ENCODE data around the gene RNF223. TPM values are rescaled to one million over a fixed set of nuclear protein-coding genes. Genes with fewer than 3 reads are reported as not detected.

RNF223 gene
- total and polyA plus RNA-seq, 2 experiments from 2014 or later: not detected

GRCh38 chr1:1027791-1028190, 46.3 kb downstream of the RNF223 start:
- no peak overlapping the region for H3K4me3 ChIP-seq
- WGBS, 2 experiments (ENCODE audit: low coverage in 1 of 2, low lambda C conversion rate in 2 of 2, missing lambda C conversion rate in 2 of 2): 37 to 46% methylated on average over 14 to 17 of the region's 17 CpGs
- no peak for DNase-seq
- H3K36me3 ChIP-seq (ENCODE audit: low read depth): no peaks in the 10 kb centered on the region
- H2AFZ ChIP-seq: no peak overlapping the region
- no peaks in the 10 kb centered on the region for H3K9me3 ChIP-seq (ENCODE audit: low read depth)
- no peaks in the 10 kb centered on the region for H4K20me1 ChIP-seq (ENCODE audit: insufficient read depth)
- 0 out of 2 replicates have a peak, but pooled peaks cover 3% of the 10 kb centered on the region for H3K4me1 ChIP-seq (ENCODE audit: insufficient read depth)
- in situ Hi-C loops (cut with MboI): no loop called here
- H3K9me2 ChIP-seq (ENCODE audit: insufficient read depth): no peaks in the 10 kb centered on the region
- no peak overlapping the region for H3K9ac ChIP-seq
- no peak overlapping the region for H3K27ac ChIP-seq
- TF ChIP-seq EZH2 (IDR thresholded peaks at IDR 0.05; ENCODE audit: insufficient read depth, poor library complexity, severe bottlenecking): no peak
- no peak for TF ChIP-seq EZH2phosphoT487 (IDR thresholded peaks at IDR 0.05; ENCODE audit: insufficient read depth, low read depth)
- H3K4me2 ChIP-seq (ENCODE audit: unreplicated experiment): no peak overlapping the region
- H3F3A ChIP-seq (ENCODE audit: insufficient read depth): no peaks in the 10 kb centered on the region
- H3K27me3 ChIP-seq (replicated peaks; ENCODE audit: insufficient read depth): no peaks in the 10 kb centered on the region
- no peaks in the 10 kb centered on the region for H3K79me2 ChIP-seq (ENCODE audit: insufficient read depth)

GRCh38 chr1:1026599-1027413, 47.3 kb downstream of the RNF223 start:
- no peaks in the 10 kb centered on the region for H3K79me2 ChIP-seq (ENCODE audit: insufficient read depth)
- in situ Hi-C loops (cut with MboI): no loop called here
- 59 to 64% methylated on average over 18 to 21 of the region's 21 CpGs for WGBS, 2 experiments (ENCODE audit: low coverage in 1 of 2, low lambda C conversion rate in 2 of 2, missing lambda C conversion rate in 2 of 2)

GRCh38 chr1:1025730-1026129, 48.4 kb downstream of the RNF223 start:
- Histone ChIP-seq H3F3A (ENCODE audit: insufficient read depth) (no peaks in the 10 kb centered on the region), H2AFZ (no peak overlapping the region), H3K4me2 (ENCODE audit: unreplicated experiment) (no peak overlapping the region), H3K79me2 (ENCODE audit: insufficient read depth) (no peaks in the 10 kb centered on the region), H3K4me3 (no peak overlapping the region), H3K4me1 (ENCODE audit: insufficient read depth) (0 out of 2 replicates have a peak, but pooled peaks cover 6% of the 10 kb centered on the region), H3K27ac (no peak overlapping the region), H3K9me2 (ENCODE audit: insufficient read depth) (no peaks in the 10 kb centered on the region), H3K36me3 (ENCODE audit: low read depth) (no peaks in the 10 kb centered on the region), H3K9me3 (ENCODE audit: low read depth) (no peaks in the 10 kb centered on the region), H4K20me1 (ENCODE audit: insufficient read depth) (no peaks in the 10 kb centered on the region), H3K27me3 (replicated peaks; ENCODE audit: insufficient read depth) (no peaks in the 10 kb centered on the region), H3K9ac (no peak overlapping the region)
- TF ChIP-seq EZH2 (IDR thresholded peaks at IDR 0.05; ENCODE audit: insufficient read depth, poor library complexity, severe bottlenecking): no peak
- TF ChIP-seq EZH2phosphoT487 (IDR thresholded peaks at IDR 0.05; ENCODE audit: insufficient read depth, low read depth): no peak
- WGBS, 2 experiments (ENCODE audit: low coverage in 1 of 2, low lambda C conversion rate in 2 of 2, missing lambda C conversion rate in 2 of 2): 80 to 86% methylated on average over 9 to 10 of the region's 10 CpGs
- in situ Hi-C loops (cut with MboI): no loop called here
- DNase-seq: no peak

More at GRCh38 chr1:1026599-1027413, 47.3 kb downstream of the RNF223 start:
- Histone ChIP-seq H3K9me2 (ENCODE audit: insufficient read depth) (no peaks in the 10 kb centered on the region), H3K9me3 (ENCODE audit: low read depth) (no peaks in the 10 kb centered on the region), H3K36me3 (ENCODE audit: low read depth) (no peaks in the 10 kb centered on the region), H3F3A (ENCODE audit: insufficient read depth) (no peaks in the 10 kb centered on the region), H3K27me3 (replicated peaks; ENCODE audit: insufficient read depth) (no peaks in the 10 kb centered on the region), H3K4me2 (ENCODE audit: unreplicated experiment) (no peak overlapping the region), H3K4me1 (ENCODE audit: insufficient read depth) (0 out of 2 replicates have a peak, but pooled peaks cover 3% of the 10 kb centered on the region), H3K4me3 (no peak overlapping the region), H3K27ac (no peak overlapping the region), H4K20me1 (ENCODE audit: insufficient read depth) (no peaks in the 10 kb centered on the region), H3K9ac (no peak overlapping the region), H2AFZ (no peak overlapping the region)
- TF ChIP-seq EZH2 (IDR thresholded peaks at IDR 0.05; ENCODE audit: insufficient read depth, poor library complexity, severe bottlenecking): no peak
- DNase-seq: no peak

GRCh38 chr1:1024771-1025699, 49.1 kb downstream of the RNF223 start:
- Histone ChIP-seq H4K20me1 (ENCODE audit: insufficient read depth) (no peaks in the 10 kb centered on the region), H3K4me2 (ENCODE audit: unreplicated experiment) (no peak overlapping the region), H3K4me3 (no peak overlapping the region), H3K79me2 (ENCODE audit: insufficient read depth) (no peaks in the 10 kb centered on the region), H2AFZ (no peak overlapping the region), H3K9me3 (ENCODE audit: low read depth) (no peaks in the 10 kb centered on the region), H3K4me1 (ENCODE audit: insufficient read depth) (0 out of 2 replicates have a peak, but pooled peaks cover 6% of the 10 kb centered on the region), H3K36me3 (ENCODE audit: low read depth) (no peaks in the 10 kb centered on the region), H3K27me3 (replicated peaks; ENCODE audit: insufficient read depth) (no peaks in the 10 kb centered on the region), H3K27ac (no peak overlapping the region), H3K9ac (no peak overlapping the region), H3K9me2 (ENCODE audit: insufficient read depth) (no peaks in the 10 kb centered on the region), H3F3A (ENCODE audit: insufficient read depth) (no peaks in the 10 kb centered on the region)
- TF ChIP-seq EZH2phosphoT487 (IDR thresholded peaks at IDR 0.05; ENCODE audit: insufficient read depth, low read depth) (no peak), EZH2 (IDR thresholded peaks at IDR 0.05; ENCODE audit: insufficient read depth, poor library complexity, severe bottlenecking) (no peak)
- in situ Hi-C loops (cut with MboI): no loop called here
- 64 to 67% methylated on average over 21 to 31 of the region's 31 CpGs for WGBS, 2 experiments (ENCODE audit: low coverage in 1 of 2, low lambda C conversion rate in 2 of 2, missing lambda C conversion rate in 2 of 2)
- no peak for DNase-seq
